ENCODE results near the gene TRPV6.

Gene TRPV6

DNA sequence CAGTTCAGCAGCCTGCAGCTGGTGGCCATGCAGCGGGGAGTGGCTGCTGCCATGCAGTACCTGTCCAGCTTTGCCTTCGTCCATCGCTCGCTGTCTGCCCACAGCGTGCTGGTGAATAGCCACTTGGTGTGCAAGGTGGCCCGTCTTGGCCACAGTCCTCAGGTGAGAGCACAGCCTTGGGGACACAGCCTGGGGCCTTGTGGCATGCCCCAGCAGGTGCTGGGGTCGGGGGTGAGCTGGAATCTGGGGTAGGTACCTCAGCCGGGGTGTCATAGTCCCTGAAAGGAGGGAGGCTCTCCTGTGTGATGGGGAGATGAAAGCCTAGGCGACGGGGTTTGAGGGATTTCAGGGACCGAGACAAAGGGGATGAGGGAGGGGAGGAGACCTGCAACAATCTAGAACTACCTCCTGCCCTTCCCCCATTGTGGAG lies 16.5 kb downstream of the TRPV6 start:
- DNase-seq (ENCODE audit: low read depth) = no peak

DNA sequence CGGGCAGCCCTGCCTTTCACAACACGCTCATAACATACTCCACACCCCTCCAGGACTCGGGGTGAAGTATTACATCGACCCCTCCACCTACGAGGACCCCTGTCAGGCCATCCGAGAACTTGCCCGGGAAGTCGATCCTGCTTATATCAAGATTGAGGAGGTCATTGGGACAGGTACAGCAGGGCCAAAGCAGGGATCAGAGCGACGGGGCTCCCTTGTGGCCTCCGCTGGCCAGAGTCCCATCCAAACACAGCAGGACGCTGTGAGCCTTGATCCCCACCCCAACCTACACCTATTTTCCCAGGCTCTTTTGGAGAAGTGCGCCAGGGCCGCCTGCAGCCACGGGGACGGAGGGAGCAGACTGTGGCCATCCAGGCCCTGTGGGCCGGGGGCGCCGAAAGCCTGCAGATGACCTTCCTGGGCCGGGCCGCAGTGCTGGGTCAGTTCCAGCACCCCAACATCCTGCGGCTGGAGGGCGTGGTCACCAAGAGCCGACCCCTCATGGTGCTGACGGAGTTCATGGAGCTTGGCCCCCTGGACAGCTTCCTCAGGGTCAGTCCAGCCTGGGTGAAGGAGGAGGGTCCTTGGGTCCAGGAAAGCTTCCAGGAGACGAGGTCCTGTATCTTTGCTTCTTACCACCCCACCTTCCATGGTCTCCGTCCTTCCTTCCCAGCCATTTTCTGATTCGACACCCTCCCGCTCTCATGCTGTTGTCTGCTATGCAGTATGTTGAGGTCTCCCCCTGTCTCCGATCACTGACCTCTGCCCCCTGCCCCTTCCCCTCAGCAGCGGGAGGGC lies 17.2 kb downstream of the TRPV6 start:
- no peak for DNase-seq (ENCODE audit: low read depth)

GRCh38 chr7:142867398-142868187 lies 18.0 kb downstream of the TRPV6 start:
- no peak for DNase-seq (ENCODE audit: low read depth)

- no peak for DNase-seq (ENCODE audit: low read depth)
Observed at GRCh38 chr7:142867097-142867378, 18.5 kb downstream of the TRPV6 start.

DNA sequence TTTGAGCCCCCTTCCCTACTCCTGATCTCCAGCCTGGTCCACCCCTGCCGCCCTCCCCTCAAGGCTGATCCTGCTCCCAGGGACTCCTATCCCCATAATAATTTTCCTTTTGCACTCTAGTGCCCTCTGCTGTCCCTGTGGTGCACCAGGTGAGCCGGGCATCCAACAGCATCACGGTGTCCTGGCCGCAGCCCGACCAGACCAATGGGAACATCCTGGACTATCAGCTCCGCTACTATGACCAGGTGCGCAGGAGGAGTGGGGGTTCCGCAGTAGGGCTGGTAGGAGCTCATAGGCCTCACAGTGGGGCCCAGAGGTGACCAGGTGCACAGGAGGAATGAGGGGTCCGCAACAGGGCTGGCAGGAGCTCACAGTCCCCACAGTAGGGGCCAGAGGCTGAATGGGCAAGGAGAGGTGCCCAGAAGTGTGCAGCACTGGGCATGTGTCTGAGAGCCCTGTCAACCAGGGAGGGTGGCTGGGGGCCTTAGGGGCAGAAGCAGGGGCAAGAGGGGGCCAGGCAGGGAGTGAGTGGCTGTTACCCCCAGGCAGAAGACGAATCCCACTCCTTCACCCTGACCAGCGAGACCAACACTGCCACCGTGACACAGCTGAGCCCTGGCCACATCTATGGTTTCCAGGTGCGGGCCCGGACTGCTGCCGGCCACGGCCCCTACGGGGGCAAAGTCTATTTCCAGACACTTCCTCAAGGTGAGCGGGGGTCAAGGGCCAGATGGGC lies 19.0 kb downstream of the TRPV6 start:
- no peak for DNase-seq (ENCODE audit: low read depth)

DNA sequence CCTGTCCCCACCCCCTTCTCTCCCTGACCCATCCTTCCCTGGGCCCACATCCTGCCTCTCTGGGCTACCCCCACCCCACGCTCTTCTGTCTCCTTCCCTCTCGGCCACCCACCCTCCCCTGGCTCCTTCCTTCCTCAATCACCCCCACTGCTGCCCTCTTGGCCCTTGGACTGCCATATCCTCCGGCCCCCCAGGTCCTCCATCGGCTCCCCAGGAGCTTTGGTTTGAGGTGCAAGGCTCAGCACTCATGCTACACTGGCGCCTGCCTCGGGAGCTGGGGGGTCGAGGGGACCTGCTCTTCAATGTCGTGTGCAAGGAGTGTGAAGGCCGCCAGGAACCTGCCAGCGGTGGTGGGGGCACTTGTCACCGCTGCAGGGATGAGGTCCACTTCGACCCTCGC lies 19.8 kb downstream of the TRPV6 start:
- no peak for DNase-seq (ENCODE audit: low read depth)

DNA sequence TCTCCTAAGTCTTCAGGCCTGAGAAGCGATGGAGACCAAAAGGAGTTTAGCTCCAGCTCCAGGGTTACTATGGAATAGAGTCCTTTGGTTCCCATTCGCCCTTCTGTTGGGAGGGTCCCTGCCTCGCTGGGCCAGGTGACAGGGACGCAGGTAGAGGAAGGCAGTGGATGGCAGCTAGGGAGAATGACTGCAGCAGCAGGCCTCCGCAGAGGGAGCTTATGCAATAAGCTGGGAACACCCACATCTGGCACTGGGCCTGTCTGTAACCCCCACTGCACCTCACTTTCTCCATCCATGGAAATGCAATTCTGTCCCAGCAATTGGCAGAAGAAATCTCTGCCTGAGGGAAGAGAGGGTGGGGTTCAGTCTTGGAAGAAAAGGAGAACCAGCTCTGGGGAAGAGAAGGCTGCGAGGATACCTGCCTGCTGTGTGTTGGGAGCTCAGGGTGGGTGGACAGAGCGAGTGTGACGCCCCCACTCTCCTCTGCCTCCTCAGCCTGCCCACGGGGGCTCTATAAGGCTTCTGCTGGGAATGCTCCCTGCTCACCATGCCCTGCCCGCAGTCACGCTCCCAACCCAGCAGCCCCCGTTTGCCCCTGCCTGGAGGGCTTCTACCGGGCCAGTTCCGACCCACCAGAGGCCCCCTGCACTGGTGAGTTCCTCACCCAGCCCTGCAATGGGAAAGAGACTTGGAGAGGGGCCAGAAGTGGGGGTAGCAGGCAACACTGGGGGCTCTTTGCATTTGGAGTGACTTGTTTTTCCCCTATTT lies 20.4 kb downstream of the TRPV6 start:
- DNase-seq (ENCODE audit: low read depth) = no peak

- no peak for DNase-seq (ENCODE audit: low read depth)
Observed at GRCh38 chr7:142863891-142864685, 21.5 kb downstream of the TRPV6 start.

DNA sequence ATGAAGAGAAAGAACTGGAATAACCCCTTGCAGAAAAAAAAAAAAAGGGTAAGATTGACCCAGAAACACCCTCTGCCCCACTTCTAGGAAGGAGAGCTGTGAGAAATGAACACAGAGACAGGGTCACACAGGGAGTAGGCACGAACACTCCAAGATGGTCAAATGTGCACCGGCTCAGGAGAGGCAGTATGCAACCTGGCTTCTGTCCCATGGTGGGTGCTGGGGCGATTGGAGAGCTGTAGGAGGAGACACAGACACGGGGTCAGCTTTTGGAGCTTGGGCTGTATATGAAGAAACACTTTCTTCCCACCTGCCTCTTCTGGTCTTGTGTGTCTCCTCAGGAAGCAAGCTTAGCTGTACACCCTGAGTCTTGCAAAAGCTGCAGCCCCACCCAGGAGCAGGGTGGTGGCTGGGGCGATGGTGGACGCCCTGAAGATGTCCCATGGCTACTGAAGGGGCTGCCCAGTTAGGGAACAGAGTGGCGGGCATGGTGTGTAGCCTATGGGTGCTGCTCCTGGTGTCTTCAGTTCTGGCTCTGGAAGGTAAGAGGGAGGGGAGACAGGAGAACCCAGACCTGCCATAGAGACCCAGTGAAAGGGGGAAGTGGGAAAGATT lies 22.7 kb downstream of the TRPV6 start:
- no peak for DNase-seq (ENCODE audit: low read depth)

- no peak for DNase-seq (ENCODE audit: low read depth)
Observed at GRCh38 chr7:142862351-142862750, 23.2 kb downstream of the TRPV6 start.

- no peak for DNase-seq (ENCODE audit: low read depth)
Observed at GRCh38 chr7:142860968-142861367, 24.6 kb downstream of the TRPV6 start.

DNA sequence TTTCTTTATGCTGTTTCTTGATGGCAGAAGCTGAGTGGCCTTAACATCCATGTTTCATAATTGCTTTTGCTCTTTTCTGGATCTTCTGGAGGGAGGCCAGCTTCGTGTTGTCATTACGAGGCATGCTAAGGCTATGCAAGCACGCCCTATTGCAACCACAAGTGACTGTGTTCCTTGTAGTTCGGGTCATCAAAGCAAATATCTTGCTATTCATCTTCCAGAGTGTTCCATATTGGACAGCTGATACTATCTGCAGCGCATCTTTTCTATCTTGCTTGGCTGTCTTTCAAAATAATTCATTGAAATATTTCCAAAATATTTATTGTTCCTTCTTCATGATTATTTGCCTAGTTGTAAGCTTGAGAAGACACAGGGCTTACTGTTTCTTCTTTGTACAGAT lies 25.7 kb downstream of the TRPV6 start:
- DNase-seq (ENCODE audit: low read depth) = no peak

DNA sequence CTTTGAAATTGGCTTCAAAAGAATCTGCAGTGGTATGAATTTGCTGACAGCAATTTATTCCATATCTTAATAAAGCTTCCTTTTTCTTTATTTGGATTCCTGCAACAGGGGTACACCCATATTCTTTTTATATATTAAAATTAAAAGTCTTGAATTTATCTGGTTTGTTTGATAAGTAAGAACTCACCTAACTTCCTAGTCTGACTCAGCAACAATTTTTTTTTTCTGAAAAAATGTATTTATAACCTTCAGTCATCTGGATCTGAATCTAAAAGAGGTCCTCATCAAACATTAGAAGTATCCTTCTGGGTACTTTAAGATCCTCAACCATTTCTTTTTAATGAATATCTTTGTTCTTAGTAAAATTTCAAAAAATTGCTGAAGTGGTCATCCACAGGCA lies 26.1 kb downstream of the TRPV6 start:
- DNase-seq (ENCODE audit: low read depth) = no peak

DNA sequence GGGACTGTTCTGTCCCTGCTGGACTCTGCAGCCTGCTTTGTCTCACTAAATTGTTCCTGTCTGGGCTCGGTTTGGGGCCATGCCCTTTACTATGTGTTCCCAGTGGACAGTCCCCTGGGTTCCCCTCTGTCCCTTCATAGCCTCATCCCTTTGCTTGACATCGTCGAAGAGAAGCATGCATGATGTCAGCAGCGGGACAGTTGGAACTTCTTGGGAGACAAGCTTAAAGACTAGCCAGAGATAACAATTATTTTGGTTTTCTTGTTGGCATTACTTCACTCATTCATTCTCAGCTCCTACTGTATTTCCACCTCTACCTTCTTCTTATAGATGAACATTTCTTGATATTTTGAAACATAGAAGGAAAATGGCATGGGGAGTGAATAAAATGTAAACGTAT lies 27.9 kb downstream of the TRPV6 start:
- DNase-seq (ENCODE audit: low read depth) = no peak

DNA sequence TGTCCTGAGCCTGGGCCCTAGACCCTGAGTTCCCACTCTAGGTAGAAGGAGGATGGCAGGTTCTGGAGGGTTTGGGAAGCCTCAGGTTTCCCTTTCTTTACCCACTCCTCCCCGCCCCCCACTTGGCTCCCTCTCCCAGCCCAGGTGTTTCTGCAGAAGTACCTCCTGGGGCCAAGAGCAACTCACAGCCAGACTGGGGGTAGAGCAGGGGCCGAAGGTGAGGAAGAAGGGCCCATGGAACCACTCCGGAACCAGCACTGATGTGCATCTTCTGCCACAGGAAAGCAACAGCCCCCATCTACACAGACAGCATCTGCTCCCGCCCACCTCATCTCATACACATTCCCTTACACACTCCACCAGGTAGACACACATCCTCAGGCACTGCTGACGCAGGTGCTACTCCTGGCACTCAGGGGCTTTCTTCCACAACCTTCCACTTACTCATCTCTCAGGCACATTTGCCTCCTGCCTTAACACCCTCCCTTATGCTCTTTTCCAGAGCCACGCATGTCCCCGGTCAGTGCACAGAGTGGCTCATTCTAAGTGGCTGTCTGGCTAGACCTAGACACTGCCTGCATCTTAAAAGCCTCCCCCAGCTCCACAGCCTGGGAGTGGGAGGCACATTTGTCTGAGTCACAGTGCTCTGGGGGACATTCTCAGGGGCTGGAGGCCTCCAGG lies 28.8 kb downstream of the TRPV6 start:
- no peak for DNase-seq (ENCODE audit: low read depth)

DNA sequence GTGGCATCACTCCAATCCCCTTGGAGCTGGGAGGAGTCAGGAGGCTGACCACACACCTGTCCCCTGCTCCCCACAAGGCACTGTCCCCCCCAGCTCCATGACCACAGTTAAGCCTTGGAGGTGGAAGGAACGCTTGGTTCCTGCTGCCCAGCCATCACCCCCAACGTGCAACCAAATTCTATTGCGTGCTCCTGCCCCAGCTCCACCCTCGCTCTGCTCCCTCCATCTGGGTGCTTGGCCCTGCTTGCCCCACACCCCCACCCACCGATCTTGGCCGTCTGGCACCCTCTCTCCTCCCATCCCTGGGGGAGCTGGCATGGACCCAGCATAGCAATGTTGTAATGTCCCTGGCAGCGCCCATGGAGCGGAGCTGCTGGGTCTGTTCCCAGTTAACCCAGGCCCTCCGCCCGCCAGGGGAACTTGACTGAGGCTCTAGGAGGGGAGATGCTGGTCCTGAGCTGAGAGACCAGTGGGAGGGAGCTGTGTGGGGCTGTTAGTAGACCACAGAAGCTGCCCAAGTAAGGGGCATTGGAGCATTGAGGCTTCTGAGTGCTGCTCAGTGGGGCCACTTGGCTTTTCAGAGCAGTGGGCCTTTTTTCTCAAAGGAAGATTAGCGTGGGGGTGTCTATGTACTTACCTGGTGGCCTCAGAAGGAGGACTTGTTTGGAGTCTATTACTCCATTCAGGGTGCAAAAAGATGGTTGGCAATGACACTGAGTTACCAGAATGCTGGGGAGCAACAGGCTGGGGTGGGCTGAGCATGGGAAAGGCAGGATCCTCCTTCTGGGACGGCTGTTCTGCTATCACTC lies 29.6 kb downstream of the TRPV6 start:
- no peak for DNase-seq (ENCODE audit: low read depth)

DNA sequence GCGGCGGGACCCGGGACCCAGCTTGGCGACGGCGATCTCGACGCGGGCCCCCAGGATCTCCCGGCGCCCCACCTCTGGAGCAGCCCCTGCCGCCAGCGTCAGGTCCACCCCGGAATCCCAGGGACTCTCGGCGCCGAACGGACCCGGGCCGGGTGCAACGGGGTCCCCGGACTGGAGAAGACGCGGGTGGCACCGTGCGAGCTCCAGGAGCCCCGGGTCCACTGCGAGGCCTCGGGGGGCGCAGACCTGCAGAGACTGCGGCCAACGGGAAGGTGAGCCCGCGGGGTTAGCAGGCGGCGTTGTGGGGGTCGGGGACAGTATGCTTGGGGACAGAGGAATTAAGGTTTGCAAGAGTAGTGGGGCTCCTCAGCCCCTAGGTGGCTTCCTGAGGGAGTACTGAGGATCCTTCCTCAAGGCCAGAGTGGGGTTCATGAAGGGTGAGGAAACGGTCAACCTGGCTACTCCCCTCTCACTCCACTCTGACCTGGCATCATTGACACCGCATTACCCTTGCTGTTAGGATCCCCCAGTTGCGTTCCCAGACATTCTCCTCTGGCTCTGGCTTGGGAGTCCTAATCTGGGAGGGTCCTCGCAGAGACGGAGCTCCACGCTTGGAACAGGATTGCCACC lies 30.3 kb downstream of the TRPV6 start:
- DNase-seq (ENCODE audit: low read depth) = no peak

DNA sequence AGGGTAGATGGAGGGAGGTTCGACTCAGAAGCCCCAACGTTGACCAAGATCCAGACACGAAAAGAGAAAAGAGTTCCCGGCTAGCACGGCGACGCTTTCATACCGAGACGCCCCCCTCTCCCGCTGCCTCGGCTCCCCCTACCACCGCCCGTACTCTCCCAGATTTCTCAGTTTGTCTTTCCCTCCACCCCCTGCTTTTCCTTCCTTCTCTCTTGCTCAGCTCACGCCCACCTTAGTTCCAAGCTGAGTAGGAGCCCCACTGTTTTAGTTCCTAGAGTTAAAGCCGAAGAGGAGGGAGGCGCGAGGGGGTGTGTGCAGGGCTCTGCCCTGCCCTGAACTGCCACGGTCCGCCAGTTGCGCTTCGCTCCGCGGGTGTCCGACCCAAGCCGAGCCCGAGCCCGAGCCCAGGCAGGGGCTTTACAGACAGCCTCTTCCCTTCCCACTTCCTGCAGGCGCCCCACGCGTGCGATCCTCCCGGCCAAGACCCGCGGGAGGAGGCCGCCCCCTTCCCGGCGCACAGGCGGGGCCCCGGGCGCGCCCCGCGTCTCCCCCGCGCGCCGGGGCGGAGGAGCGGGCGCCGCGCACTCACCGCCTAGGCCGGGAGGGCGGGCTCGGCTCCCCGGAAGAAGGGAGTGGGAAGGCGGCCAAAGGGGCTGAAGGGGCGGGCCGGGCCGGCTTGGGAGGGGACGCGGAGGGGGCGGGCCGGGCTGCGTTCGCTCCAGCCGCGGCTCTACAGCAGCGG lies 31.0 kb downstream of the TRPV6 start, which contains the start of gene EPHB6:
Gene EPHB6 (plus strand): TSS at position 705 of the 742 bp plus-strand sequence. CDS start 8,152 bp downstream, outside the sequence.
- peak; percentile 26 for DNase-seq (ENCODE audit: low read depth)
